Immature natural killer cell (primary cell): ENCODE results near the gene EGFR. TPM values are rescaled to one million over a fixed set of nuclear protein-coding genes. Genes with fewer than 3 reads are reported as not detected.
A peak's percentile ranks its signal among the peaks of the same experiment; 100 is the strongest.

ENCODE experiments used
- DNase-seq, 3 donors: peaks; one replicate each; pipeline ENCODE4 v3.0.0; 2022; ENCODE audit warnings: mixed read lengths in 1 of 3
- H3K27ac Mint-ChIP-seq, 6 donors: one replicate each; pipeline ENCODE4 v1.8.0; 2020; ENCODE audit warnings: mixed read lengths in 6 of 6, mild to moderate bottlenecking in 5 of 6, inconsistent platforms in 4 of 6, moderate library complexity in 3 of 6
- H3K27me3 Mint-ChIP-seq, 3 donors: one replicate each; pipeline ENCODE4 v1.8.0; 2020 to 2021; ENCODE audit warnings: low read depth in 3 of 3, mild to moderate bottlenecking in 3 of 3, mixed read lengths in 3 of 3, moderate library complexity in 3 of 3, inconsistent platforms in 1 of 3
- H3K36me3 Mint-ChIP-seq, 3 donors: one replicate each; pipeline ENCODE4 v1.8.0; 2020; ENCODE audit warnings: mixed read lengths in 3 of 3, inconsistent platforms in 2 of 3, mild to moderate bottlenecking in 2 of 3
- H3K4me1 Mint-ChIP-seq, 2 donors: one replicate each; pipeline ENCODE4 v1.8.0; 2020; ENCODE audit warnings: inconsistent platforms in 2 of 2, mild to moderate bottlenecking in 2 of 2, mixed read lengths in 2 of 2, moderate library complexity in 1 of 2
- H3K4me3 Mint-ChIP-seq, 5 donors: one replicate each; pipeline ENCODE4 v1.8.0; 2020; ENCODE audit warnings: mild to moderate bottlenecking in 5 of 5, mixed read lengths in 5 of 5, inconsistent platforms in 3 of 5, moderate library complexity in 3 of 5
- H3K9me3 Mint-ChIP-seq, 6 donors: one replicate each; pipeline ENCODE4 v1.8.0; 2020; ENCODE audit warnings: mild to moderate bottlenecking in 6 of 6, mixed read lengths in 6 of 6, inconsistent platforms in 4 of 6, moderate library complexity in 3 of 6
- polyA plus RNA-seq, 3 donors: library from polyadenylated mRNA; unstranded; fragments of 300-500 nt; fragmentation: Illumina TruSeq; gene quantifications; one replicate each; pipeline ENCODE4 v1.2.3, GENCODE V29; 2021

The EGFR gene
- polyA plus RNA-seq, 3 donors from 2014 or later = not detected

DNA sequence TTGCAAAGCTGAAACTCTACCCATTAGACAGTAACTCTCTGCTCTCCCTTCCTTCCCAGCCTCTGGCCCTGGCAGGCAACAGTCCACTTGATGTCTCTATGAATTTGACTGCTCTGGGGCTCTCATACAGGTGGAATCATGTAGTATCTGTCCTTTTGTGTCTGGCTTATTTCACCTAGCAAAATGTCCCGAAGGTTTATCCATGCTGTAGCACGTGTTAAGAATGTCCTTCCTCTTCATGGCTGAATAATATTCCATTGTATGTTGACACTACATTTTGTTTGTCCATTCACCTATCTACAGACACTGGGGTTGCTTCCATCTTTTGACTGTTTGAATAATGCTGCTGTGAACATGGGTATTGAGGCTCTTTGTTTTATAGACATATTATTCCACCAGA lies 128.9 kb downstream of the EGFR start:
- peaks cover 1 to 20% (median 1%) of the 10 kb centered on the region in 3 donors for H3K27me3 Mint-ChIP-seq
- peaks cover 0 to 5% of the 10 kb centered on the region in 2 donors for H3K4me1 Mint-ChIP-seq
- no peak overlapping the region for H3K4me3 Mint-ChIP-seq
- H3K9me3 Mint-ChIP-seq = peaks cover 0 to 5% (median 0%) of the 10 kb centered on the region in 6 donors
- H3K36me3 Mint-ChIP-seq = no peaks in the 10 kb centered on the region
- H3K27ac Mint-ChIP-seq = no peak overlapping the region
- DNase-seq = no peak

DNA sequence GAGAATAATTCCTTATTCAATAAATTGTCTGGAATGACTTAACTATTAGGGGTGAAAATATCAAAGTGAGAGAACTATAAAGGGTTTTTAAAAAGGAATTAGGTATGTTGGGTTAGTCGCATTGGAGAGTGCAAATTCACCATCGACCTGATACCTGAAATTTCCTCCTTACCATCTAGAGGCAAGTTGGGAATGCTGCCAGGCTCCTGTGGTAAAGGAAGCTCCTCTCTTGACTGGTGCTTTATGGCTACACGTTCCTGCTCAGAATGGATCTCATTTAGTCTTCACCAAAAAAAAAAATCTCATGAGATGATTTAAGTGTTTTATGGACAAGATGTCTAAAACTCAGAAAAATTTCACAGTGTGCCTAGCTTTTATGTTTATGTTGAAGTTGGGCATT lies 129.8 kb downstream of the EGFR start:
- peaks cover 0 to 5% of the 10 kb centered on the region in 2 donors for H3K4me1 Mint-ChIP-seq
- H3K36me3 Mint-ChIP-seq = no peaks in the 10 kb centered on the region
- no peak overlapping the region for H3K4me3 Mint-ChIP-seq
- H3K27me3 Mint-ChIP-seq = peaks cover 1 to 20% (median 1%) of the 10 kb centered on the region in 3 donors
- DNase-seq = no peak
- peaks cover 0 to 5% (median 0%) of the 10 kb centered on the region in 6 donors for H3K9me3 Mint-ChIP-seq
- H3K27ac Mint-ChIP-seq = no peak overlapping the region

DNA sequence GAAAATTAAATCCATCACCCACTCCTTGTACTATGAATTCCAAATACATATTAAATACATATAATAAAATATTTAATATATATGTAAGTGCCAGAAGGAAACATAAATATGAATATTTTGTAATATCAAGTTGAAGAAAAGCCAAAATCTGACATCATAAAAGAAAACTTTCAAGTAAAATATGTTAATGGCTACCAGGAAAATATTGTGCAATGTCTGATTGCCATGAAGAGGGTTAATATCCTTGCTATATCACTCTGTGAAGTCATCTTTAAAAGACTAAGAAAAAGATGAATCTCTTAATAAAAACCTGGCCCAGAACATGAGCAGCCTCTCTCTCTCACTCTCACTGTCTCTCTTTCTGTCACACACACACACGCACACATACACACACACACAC lies 130.2 kb downstream of the EGFR start:
- H3K9me3 Mint-ChIP-seq = peaks cover 0 to 5% (median 0%) of the 10 kb centered on the region in 6 donors
- peaks cover 0 to 5% of the 10 kb centered on the region in 2 donors for H3K4me1 Mint-ChIP-seq
- H3K36me3 Mint-ChIP-seq = no peaks in the 10 kb centered on the region
- DNase-seq = no peak
- H3K27me3 Mint-ChIP-seq = peaks cover 0 to 20% (median 1%) of the 10 kb centered on the region in 3 donors
- no peak overlapping the region for H3K4me3 Mint-ChIP-seq
- H3K27ac Mint-ChIP-seq = no peak overlapping the region

DNA sequence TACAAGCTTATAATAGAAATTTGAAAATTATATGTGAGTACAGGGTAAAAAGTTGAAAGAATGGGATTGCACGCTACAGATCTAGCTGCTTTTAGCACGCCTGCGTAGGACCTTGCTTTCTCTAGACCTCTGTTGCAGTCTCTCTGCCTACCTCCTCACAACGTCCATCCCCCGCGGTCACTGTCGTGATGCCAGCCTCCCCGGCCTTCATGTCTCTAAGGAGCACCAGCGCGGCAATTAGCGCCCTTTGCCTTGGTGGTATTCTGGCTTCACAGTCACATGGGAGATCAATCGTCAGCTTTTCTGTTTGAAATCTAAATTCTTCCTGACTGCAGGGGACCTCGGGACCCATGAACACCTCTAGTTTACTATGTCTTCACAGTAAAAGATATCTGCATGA lies 131.3 kb downstream of the EGFR start:
- Mint-ChIP-seq H3K27me3 (peaks cover 0 to 18% (median 1%) of the 10 kb centered on the region in 3 donors), H3K4me3 (no peak overlapping the region), H3K4me1 (peaks cover 0 to 5% of the 10 kb centered on the region in 2 donors), H3K9me3 (peaks cover 0 to 5% (median 0%) of the 10 kb centered on the region in 6 donors), H3K36me3 (no peaks in the 10 kb centered on the region), H3K27ac (no peak overlapping the region)
- no peak for DNase-seq

DNA sequence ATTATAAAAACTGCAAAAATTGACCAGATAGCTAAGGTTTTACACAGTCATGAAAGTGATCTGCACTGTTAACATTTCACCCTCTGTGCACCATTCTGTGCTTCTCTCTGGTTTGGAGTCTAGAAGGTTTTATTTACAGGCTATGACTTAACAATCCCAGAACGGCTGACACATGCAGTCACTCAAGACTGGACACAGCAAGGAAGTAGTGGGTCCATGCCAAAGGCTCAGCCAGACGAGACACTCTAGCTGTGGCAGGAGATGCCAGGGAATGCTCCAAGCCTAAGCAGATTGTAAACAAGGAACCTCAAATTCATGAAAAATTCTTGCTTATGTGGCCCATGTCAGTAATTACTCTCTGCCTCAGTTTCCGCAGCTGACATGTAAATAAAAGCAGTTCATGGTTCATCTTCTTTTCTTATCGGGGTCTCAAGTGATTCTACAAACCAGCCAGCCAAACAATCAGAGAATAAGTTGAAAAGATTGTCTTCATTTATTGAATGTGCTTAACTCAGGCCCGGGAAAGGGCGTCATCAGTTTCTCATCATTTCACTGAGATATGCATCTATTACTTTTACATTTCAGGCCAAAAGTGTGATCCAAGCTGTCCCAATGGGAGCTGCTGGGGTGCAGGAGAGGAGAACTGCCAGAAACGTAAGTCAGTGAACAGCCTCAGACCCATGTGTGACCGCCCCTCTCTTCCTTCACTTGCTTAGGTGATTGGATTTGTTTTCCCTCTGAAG lies 132.1 kb downstream of the EGFR start:
- Mint-ChIP-seq H3K4me1 (peaks cover 0 to 5% of the 10 kb centered on the region in 2 donors), H3K36me3 (no peaks in the 10 kb centered on the region), H3K27me3 (peaks cover 1 to 11% (median 3%) of the 10 kb centered on the region in 3 donors), H3K27ac (no peak overlapping the region), H3K9me3 (peaks cover 0 to 5% (median 0%) of the 10 kb centered on the region in 6 donors), H3K4me3 (no peak overlapping the region)
- DNase-seq = no peak

DNA sequence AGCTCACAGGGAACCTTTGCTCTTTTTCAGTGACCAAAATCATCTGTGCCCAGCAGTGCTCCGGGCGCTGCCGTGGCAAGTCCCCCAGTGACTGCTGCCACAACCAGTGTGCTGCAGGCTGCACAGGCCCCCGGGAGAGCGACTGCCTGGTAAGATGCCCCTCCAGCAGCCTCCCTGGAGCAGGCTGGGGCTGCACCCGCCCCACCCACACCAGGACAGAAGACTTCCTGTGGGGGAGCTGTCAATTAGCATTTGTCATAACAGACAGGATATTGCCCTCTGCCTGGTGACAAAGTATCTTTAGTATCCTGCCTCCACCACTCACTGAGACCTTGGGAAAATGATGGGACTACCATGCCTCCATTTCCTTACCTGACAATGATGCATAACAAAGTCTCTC lies 133.7 kb downstream of the EGFR start:
- Mint-ChIP-seq H3K27me3 (peaks cover 2 to 4% (median 4%) of the 10 kb centered on the region in 3 donors), H3K27ac (no peak overlapping the region), H3K36me3 (no peaks in the 10 kb centered on the region), H3K9me3 (peaks cover 0 to 5% (median 0%) of the 10 kb centered on the region in 6 donors), H3K4me1 (peaks cover 0 to 5% of the 10 kb centered on the region in 2 donors), H3K4me3 (no peak overlapping the region)
- DNase-seq = no peak

DNA sequence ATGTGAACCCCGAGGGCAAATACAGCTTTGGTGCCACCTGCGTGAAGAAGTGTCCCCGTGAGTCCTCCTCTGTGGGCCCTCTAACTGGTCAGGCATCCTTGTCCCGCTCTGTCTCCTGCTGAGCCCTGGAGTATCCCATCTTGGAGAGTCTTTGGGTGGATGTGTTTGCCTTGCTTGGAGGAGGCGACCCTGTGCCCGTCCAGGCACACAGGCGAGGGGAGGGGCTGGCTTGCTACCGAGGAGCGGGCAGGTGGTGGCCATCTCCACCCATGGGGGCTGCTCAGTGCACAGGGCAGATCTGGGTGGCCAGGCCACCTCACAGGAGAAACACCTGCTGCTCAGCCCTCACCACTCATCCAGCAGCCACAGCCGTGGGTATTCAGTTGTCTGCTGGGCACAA lies 135.3 kb downstream of the EGFR start:
- no peaks in the 10 kb centered on the region for H3K36me3 Mint-ChIP-seq
- H3K4me3 Mint-ChIP-seq = no peak overlapping the region
- peaks cover 0 to 6% (median 5%) of the 10 kb centered on the region in 3 donors for H3K27me3 Mint-ChIP-seq
- peaks cover 0 to 11% of the 10 kb centered on the region in 2 donors for H3K4me1 Mint-ChIP-seq
- H3K9me3 Mint-ChIP-seq = peaks cover 0 to 2% (median 0%) of the 10 kb centered on the region in 6 donors
- no peak overlapping the region for H3K27ac Mint-ChIP-seq
- DNase-seq = no peak

DNA sequence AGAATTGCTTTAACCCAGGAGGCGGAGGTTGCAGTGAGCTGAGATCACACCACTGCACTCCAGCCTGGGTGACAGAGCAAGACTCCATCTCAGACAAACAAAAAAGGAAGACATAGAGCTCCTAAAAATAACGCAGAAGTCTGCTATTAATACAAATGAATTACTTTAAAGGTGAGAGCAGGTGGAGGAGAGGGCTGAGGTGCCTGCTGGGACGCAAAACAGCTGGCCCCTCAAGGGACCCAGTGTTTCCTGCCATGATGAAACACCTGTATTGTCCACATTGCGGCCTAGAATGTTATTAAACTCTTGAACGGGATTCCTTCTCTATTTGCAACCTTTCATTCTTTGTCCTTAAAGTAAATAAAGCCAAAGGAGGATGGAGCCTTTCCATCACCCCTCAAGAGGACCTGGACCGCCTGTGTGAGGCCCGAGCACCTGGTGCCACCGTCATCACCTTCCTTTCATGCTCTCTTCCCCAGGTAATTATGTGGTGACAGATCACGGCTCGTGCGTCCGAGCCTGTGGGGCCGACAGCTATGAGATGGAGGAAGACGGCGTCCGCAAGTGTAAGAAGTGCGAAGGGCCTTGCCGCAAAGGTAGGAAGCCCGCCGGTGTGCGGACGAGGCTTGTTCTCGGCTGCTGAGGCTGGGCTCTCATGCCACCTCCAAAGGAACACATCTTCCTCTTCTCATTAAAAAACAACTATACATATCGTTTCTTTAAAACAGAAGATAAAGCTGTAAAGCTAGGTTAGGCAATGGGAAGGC lies 136.7 kb downstream of the EGFR start:
- H3K27me3 Mint-ChIP-seq = peaks cover 0 to 7% (median 5%) of the 10 kb centered on the region in 3 donors
- no peak overlapping the region for H3K4me3 Mint-ChIP-seq
- H3K27ac Mint-ChIP-seq = no peak overlapping the region
- H3K36me3 Mint-ChIP-seq = no peaks in the 10 kb centered on the region
- H3K4me1 Mint-ChIP-seq = peaks cover 1 to 7% of the 10 kb centered on the region in 2 donors
- no peaks in the 10 kb centered on the region for H3K9me3 Mint-ChIP-seq
- DNase-seq = no peak

DNA sequence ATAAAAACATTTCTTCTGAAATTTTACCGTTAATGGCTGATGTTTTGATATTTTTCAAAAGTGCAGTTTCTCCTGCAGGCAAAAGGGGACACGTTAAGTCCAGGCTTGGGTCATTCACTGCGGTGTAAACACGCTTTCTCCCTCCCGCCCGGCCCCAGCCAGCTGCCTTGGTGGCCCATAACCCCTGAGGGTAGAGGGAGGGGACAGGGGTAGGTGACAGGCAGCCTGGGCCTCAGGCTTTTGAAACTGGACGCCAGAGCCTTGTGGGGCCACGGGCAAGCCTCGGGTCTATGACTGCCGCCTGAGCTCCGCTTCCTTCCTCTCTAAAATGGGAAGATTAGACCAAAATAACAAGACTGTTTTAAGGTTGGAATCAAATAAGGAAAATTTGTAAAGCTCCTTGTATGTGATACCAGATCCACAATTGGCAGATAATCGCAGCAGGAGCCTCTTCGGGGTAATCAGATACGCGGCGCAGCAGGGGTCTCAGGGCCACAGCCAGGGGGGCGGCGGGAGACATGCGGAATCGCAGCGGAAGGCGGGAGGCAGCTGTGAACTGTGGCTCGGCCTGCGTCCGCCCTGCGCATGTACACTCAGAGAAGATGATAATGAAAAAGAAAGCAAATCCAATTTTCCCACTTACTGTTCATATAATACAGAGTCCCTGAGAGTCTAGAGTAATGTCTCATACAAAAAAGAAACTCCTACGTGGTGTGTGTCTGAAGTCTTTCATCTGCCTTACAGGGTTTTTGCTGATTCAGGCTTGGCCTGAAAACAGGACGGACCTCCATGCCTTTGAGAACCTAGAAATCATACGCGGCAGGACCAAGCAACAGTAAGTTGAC lies 138.3 kb downstream of the EGFR start:
- Mint-ChIP-seq H3K27me3 (peaks cover 0 to 7% (median 3%) of the 10 kb centered on the region in 3 donors), H3K4me3 (peak overlapping the region in 2 of 5 donors; percentile 23 to 30), H3K4me1 (peaks cover 1 to 7% of the 10 kb centered on the region in 2 donors), H3K27ac (no peak overlapping the region), H3K36me3 (no peaks in the 10 kb centered on the region), H3K9me3 (no peaks in the 10 kb centered on the region)
- DNase-seq = no peak

DNA sequence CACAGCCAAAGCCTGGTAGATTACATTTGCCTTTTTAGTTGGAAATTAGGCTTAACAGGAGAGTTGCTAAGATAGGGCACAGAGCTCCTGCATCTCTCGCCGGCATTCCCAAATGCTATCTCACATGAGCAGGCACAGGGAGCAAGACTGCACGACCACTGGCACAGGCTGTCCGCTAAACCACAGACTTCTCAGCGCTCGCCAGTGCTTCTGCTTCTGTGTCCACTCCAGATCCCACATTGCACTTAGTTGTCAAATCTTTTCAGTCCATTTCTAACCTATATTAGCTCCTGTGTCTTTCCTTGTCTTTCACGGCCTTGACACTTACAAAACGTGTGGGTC lies 138.9 kb downstream of the EGFR start:
- peak overlapping the region in 1 of 5 donors; percentile 23 for H3K4me3 Mint-ChIP-seq
- H3K36me3 Mint-ChIP-seq = no peaks in the 10 kb centered on the region
- H3K27ac Mint-ChIP-seq = no peak overlapping the region
- no peaks in the 10 kb centered on the region for H3K9me3 Mint-ChIP-seq
- H3K4me1 Mint-ChIP-seq = peaks cover 1 to 7% of the 10 kb centered on the region in 2 donors
- H3K27me3 Mint-ChIP-seq = peaks cover 0 to 7% (median 3%) of the 10 kb centered on the region in 3 donors
- DNase-seq = no peak

DNA sequence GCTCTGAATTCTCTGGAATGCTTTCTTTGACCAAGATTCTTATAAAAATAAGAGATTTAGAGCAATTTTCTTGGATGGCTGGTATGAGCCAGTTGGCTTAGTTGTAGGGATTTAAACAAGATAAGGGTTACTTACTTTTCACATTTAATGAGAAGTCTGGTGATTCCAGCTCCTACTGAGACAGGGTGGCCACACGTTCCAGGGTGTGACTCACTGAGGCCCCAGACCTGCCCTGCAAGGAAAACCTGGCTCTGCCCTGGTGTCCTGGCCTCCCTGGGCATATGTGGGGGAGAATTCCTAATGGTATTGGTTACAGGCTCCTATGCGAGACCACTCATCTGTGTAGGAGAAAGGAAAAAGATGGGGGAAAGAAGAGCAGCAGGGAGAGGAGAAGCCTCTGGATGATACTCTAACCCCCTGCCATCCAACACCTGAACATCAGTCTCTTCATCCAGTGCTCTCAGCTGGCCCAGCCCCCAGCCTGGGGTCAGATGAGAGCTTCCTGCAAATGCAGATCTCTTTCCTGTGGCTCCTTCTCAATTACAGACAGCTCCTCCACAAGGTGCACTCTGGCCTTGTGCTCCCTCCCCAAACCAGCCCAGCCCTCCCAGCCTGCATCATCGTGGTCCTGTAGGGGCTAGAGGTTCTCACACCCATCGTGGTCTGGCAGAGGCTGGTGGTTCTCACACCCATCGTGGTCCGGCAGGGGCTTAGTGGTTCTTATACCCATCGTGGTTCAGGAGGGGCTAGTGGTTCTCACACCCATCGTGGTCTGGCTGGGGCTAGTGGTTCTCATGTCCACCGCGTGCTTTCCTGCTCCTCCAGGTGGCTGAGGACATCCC lies 139.9 kb downstream of the EGFR start:
- Mint-ChIP-seq H3K4me3 (no peak overlapping the region), H3K27me3 (peaks cover 0 to 7% (median 3%) of the 10 kb centered on the region in 3 donors), H3K27ac (no peak overlapping the region), H3K4me1 (peaks cover 1 to 7% of the 10 kb centered on the region in 2 donors), H3K36me3 (no peaks in the 10 kb centered on the region), H3K9me3 (no peaks in the 10 kb centered on the region)
- peak; percentile 7 to 10 (median 9) for DNase-seq

DNA sequence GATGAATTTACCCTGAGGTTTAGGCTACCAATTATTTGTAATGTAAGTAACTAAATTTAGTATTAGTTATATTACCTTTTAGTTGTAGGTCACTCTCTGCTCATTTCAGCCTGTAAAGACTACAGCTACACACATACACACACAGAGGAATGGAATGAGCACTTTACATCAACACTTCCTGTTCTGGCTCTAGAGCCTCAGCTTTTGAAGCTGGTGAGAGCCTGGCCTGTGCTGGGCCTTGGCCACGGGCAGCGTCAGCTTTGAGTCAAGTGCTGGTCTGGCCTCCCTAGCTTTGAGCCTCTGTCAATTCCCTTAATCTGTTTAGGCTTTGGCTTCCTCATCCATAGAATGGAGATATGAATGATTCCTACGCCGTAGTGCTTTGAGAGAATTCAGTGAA lies 141.7 kb downstream of the EGFR start:
- Mint-ChIP-seq H3K27ac (no peak overlapping the region), H3K4me1 (peaks cover 1 to 7% of the 10 kb centered on the region in 2 donors), H3K27me3 (peaks cover 0 to 7% (median 3%) of the 10 kb centered on the region in 3 donors), H3K4me3 (no peak overlapping the region), H3K36me3 (no peaks in the 10 kb centered on the region), H3K9me3 (no peaks in the 10 kb centered on the region)
- DNase-seq = no peak

DNA sequence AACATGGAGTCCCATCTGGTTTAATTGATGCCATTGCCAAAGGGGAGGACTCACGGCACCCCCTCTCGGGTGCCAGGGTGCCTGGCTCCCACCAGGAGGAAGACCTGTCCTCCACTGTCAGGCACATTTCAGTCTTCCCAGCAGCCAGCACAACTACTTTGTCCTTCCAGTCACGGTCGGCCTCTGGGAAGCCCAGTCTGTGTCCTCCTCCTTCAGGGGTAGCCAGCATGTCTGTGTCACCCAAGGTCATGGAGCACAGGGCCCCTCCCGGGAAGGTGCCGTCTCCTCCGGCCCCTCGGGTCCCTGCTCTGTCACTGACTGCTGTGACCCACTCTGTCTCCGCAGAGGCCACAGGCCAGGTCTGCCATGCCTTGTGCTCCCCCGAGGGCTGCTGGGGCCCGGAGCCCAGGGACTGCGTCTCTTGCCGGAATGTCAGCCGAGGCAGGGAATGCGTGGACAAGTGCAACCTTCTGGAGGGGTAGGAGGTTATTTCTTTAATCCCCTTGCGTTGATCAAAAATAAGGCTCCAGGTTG lies 142.4 kb downstream of the EGFR start:
- Mint-ChIP-seq H3K4me3 (no peak overlapping the region), H3K4me1 (peaks cover 1 to 7% of the 10 kb centered on the region in 2 donors), H3K36me3 (no peaks in the 10 kb centered on the region), H3K27ac (no peak overlapping the region), H3K27me3 (peaks cover 0 to 4% (median 3%) of the 10 kb centered on the region in 3 donors), H3K9me3 (no peaks in the 10 kb centered on the region)
- no peak for DNase-seq
